IPS-15b (cell line): ENCODE data around the gene AP2M1.
A peak's percentile ranks its signal among the peaks of the same experiment; 100 is the strongest.

Source experiments
- H3K27me3 ChIP-seq: one replicate; pipeline ENCODE4 v1.6.1; 2013; ENCODE audit warnings: low read length; ENCODE audit not compliant: control insufficient read depth, insufficient read depth
- H3K36me3 ChIP-seq: one replicate; pipeline ENCODE4 v1.6.1; 2013; ENCODE audit warnings: low read length; ENCODE audit not compliant: control insufficient read depth, insufficient read depth
- H3K4me1 ChIP-seq: one replicate; pipeline ENCODE4 v1.6.1; 2013; ENCODE audit warnings: mild to moderate bottlenecking, low read length; ENCODE audit not compliant: control insufficient read depth, insufficient read depth
- H3K4me3 ChIP-seq: one replicate; pipeline ENCODE4 v1.5.1; 2013; ENCODE audit warnings: low read depth, low read length
- H3K9ac ChIP-seq: one replicate; pipeline ENCODE4 v1.6.1; 2013; ENCODE audit warnings: low read depth, mild to moderate bottlenecking, low read length
- H3K9me3 ChIP-seq: one replicate; pipeline ENCODE4 v1.6.1; 2013; ENCODE audit warnings: mild to moderate bottlenecking, low read length; ENCODE audit not compliant: control insufficient read depth, insufficient read depth

AP2M1 gene

GRCh38 chr3:184174284-184174645 lies 390 bp upstream of the AP2M1 start:
- Histone ChIP-seq H3K4me3 (no peak overlapping the region), H3K36me3 (peaks cover 31% of the 10 kb centered on the region), H3K4me1 (peaks cover 9% of the 10 kb centered on the region), H3K9me3 (no peaks in the 10 kb centered on the region), H3K27me3 (no peaks in the 10 kb centered on the region), H3K9ac (no peak overlapping the region)

- Histone ChIP-seq H3K27me3 (no peaks in the 10 kb centered on the region), H3K9ac (peak overlapping the region; percentile 87), H3K36me3 (peaks cover 41% of the 10 kb centered on the region), H3K4me1 (peaks cover 9% of the 10 kb centered on the region), H3K9me3 (no peaks in the 10 kb centered on the region), H3K4me3 (peak overlapping the region; percentile 82)
Measured at GRCh38 chr3:184175506-184175905, 851 bp downstream of the AP2M1 start.

GRCh38 chr3:184175981-184176376 lies 1.3 kb downstream of the AP2M1 start:
- Histone ChIP-seq H3K36me3 (peaks cover 45% of the 10 kb centered on the region), H3K27me3 (no peaks in the 10 kb centered on the region), H3K4me1 (peaks cover 9% of the 10 kb centered on the region), H3K9me3 (no peaks in the 10 kb centered on the region), H3K4me3 (peak overlapping the region; percentile 82), H3K9ac (peak overlapping the region; percentile 87)

- peak overlapping the region; percentile 82 for H3K4me3 ChIP-seq
- no peaks in the 10 kb centered on the region for H3K27me3 ChIP-seq
- peaks cover 9% of the 10 kb centered on the region for H3K4me1 ChIP-seq
- no peaks in the 10 kb centered on the region for H3K9me3 ChIP-seq
- H3K9ac ChIP-seq, result peak overlapping the region; percentile 87
- peaks cover 52% of the 10 kb centered on the region for H3K36me3 ChIP-seq
Measured at GRCh38 chr3:184176377-184177330, 2.0 kb downstream of the AP2M1 start.

- H3K36me3 ChIP-seq, result peaks cover 55% of the 10 kb centered on the region
- H3K4me3 ChIP-seq, result peak overlapping the region; percentile 82
- H3K4me1 ChIP-seq, result peaks cover 9% of the 10 kb centered on the region
- H3K9me3 ChIP-seq, result no peaks in the 10 kb centered on the region
- H3K27me3 ChIP-seq, result no peaks in the 10 kb centered on the region
- peak overlapping the region; percentile 70 for H3K9ac ChIP-seq
Measured at GRCh38 chr3:184177331-184177731, 2.7 kb downstream of the AP2M1 start.

GRCh38 chr3:184177767-184178306 lies 3.2 kb downstream of the AP2M1 start:
- Histone ChIP-seq H3K4me1 (peaks cover 9% of the 10 kb centered on the region), H3K36me3 (peaks cover 59% of the 10 kb centered on the region), H3K9ac (no peak overlapping the region), H3K4me3 (no peak overlapping the region), H3K9me3 (no peaks in the 10 kb centered on the region), H3K27me3 (no peaks in the 10 kb centered on the region)

- Histone ChIP-seq H3K4me1 (peaks cover 9% of the 10 kb centered on the region), H3K4me3 (no peak overlapping the region), H3K27me3 (no peaks in the 10 kb centered on the region), H3K9ac (no peak overlapping the region), H3K9me3 (no peaks in the 10 kb centered on the region), H3K36me3 (peaks cover 65% of the 10 kb centered on the region)
Measured at GRCh38 chr3:184178521-184179138, 4.0 kb downstream of the AP2M1 start.

GRCh38 chr3:184180165-184180564 lies 5.5 kb downstream of the AP2M1 start:
- H3K4me3 ChIP-seq, result no peak overlapping the region
- H3K27me3 ChIP-seq, result no peaks in the 10 kb centered on the region
- no peak overlapping the region for H3K9ac ChIP-seq
- peaks cover 68% of the 10 kb centered on the region for H3K36me3 ChIP-seq
- H3K9me3 ChIP-seq, result no peaks in the 10 kb centered on the region
- H3K4me1 ChIP-seq, result peaks cover 13% of the 10 kb centered on the region

GRCh38 chr3:184181596-184181995 lies 6.9 kb downstream of the AP2M1 start:
- Histone ChIP-seq H3K27me3 (no peaks in the 10 kb centered on the region), H3K4me1 (peaks cover 15% of the 10 kb centered on the region), H3K9ac (no peak overlapping the region), H3K4me3 (no peak overlapping the region), H3K9me3 (no peaks in the 10 kb centered on the region), H3K36me3 (peaks cover 68% of the 10 kb centered on the region)

GRCh38 chr3:184183679-184184078 lies 9.0 kb downstream of the AP2M1 start:
- H3K4me3 ChIP-seq, result no peak overlapping the region
- H3K9ac ChIP-seq, result no peak overlapping the region
- no peaks in the 10 kb centered on the region for H3K9me3 ChIP-seq
- no peaks in the 10 kb centered on the region for H3K27me3 ChIP-seq
- H3K36me3 ChIP-seq, result peaks cover 56% of the 10 kb centered on the region
- peaks cover 6% of the 10 kb centered on the region for H3K4me1 ChIP-seq

- Histone ChIP-seq H3K4me1 (peaks cover 6% of the 10 kb centered on the region), H3K9me3 (no peaks in the 10 kb centered on the region), H3K36me3 (peaks cover 55% of the 10 kb centered on the region), H3K4me3 (no peak overlapping the region), H3K9ac (peak overlapping the region; percentile 12), H3K27me3 (no peaks in the 10 kb centered on the region)
Measured at GRCh38 chr3:184184546-184185230, 10.0 kb downstream of the AP2M1 start.
